H1 (cell line): ENCODE data around the gene FMNL1. TPM values are rescaled to one million over a fixed set of nuclear protein-coding genes. Genes with fewer than 3 reads are reported as not detected.

Experiments
- CTCF ChIA-PET: fragments of 300-600 bp; sonication (Branson Sonifier 250); formaldehyde crosslinking; loops from one replicate; lab custom pipeline; 2021; ENCODE audit not compliant: partially characterized antibody; lab: Charles Lee
- POLR2A ChIA-PET: fragments of 300-600 bp; sonication (Branson Sonifier 250); formaldehyde crosslinking; loops from one replicate; lab custom pipeline; 2021; ENCODE audit warnings: inconsistent platforms; ENCODE audit not compliant: partially characterized antibody; lab: Charles Lee
- DNase-seq, 2 experiments: peaks; one replicate each; pipeline versions ENCODE4 v3.0.0 to v3.0.0-alpha.2; 2010 to 2022; ENCODE audit warnings: low spot score in 2 of 2, low read depth in 1 of 2, mixed read lengths in 1 of 2
- FAIRE-seq: peaks from 2 replicates; lab custom pipeline; 2011; peaks lifted over from hg19 to GRCh38; lab: Jason Lieb, UNC
- H2AFZ ChIP-seq: 2 replicates; pipeline ENCODE4 v1.8.1; 2012; ENCODE audit warnings: low read length, inconsistent platforms
- H2AK5ac ChIP-seq: 2 replicates; pipeline ENCODE4 v1.6.1; 2013; ENCODE audit warnings: low read depth, low read length
- H2BK120ac ChIP-seq: replicated peaks from 2 replicates; pipeline ENCODE3; 2013; ENCODE audit warnings: low read depth, low read length, inconsistent platforms
- H2BK12ac ChIP-seq: 2 replicates; pipeline ENCODE4 v1.6.1; 2013; ENCODE audit warnings: low read depth, low read length
- H2BK15ac ChIP-seq: 2 replicates; pipeline ENCODE4 v1.6.1; 2013; ENCODE audit warnings: low read length
- H2BK20ac ChIP-seq: 2 replicates; pipeline ENCODE4 v1.6.1; 2013; ENCODE audit warnings: low read length
- H2BK5ac ChIP-seq: 2 replicates; pipeline ENCODE4 v1.6.1; 2013; ENCODE audit warnings: low read depth, low read length
- H3K14ac ChIP-seq: 2 replicates; pipeline ENCODE4 v1.6.1; 2013; ENCODE audit warnings: inconsistent platforms; ENCODE audit not compliant: insufficient read length
- H3K18ac ChIP-seq: 2 replicates; pipeline ENCODE4 v1.6.1; 2013; ENCODE audit warnings: low read length; ENCODE audit errors: extremely low read depth
- H3K23ac ChIP-seq: 2 replicates; pipeline ENCODE4 v1.6.1; 2013; ENCODE audit warnings: inconsistent platforms; ENCODE audit not compliant: insufficient read length
- H3K23me2 ChIP-seq: 2 replicates; pipeline ENCODE4 v1.6.1; 2013; ENCODE audit warnings: low read depth, low read length
- H3K27ac ChIP-seq: 2 replicates; pipeline ENCODE4 v1.6.1; 2011; ENCODE audit warnings: low read depth, low read length, inconsistent platforms
- H3K27me3 ChIP-seq, 4 experiments: replicated peaks in 1 of 4; 1 replicate in 1 of 4; 2 replicates in 3 of 4; pipeline versions ENCODE4 v1.6.1 to v1.8.1; 2011 to 2013; ENCODE audit warnings: low read length in 3 of 4, mild to moderate bottlenecking in 3 of 4, inconsistent platforms in 2 of 4, mixed read lengths in 2 of 4, moderate library complexity in 1 of 4; ENCODE audit not compliant: control insufficient read depth in 3 of 4, insufficient read depth in 3 of 4; ENCODE audit errors: extremely low read depth in 1 of 4
- H3K36me3 ChIP-seq, 4 experiments: 2 replicates each; pipeline versions ENCODE4 v1.6.1 to v1.8.1; 2011 to 2013; ENCODE audit warnings: mild to moderate bottlenecking in 4 of 4, low read length in 3 of 4, moderate library complexity in 2 of 4, control low read depth in 1 of 4, inconsistent platforms in 1 of 4; ENCODE audit not compliant: insufficient read depth in 4 of 4, control insufficient read depth in 2 of 4
- H3K4ac ChIP-seq: replicated peaks from 2 replicates; pipeline ENCODE3; 2013; ENCODE audit warnings: low read length, low read depth, mixed read lengths, inconsistent platforms; ENCODE audit not compliant: insufficient read length
- H3K4me1 ChIP-seq, 4 experiments: replicated peaks in 1 of 4; 1 replicate in 1 of 4; 2 replicates in 3 of 4; pipeline versions ENCODE4 v1.6.1 to v1.8.1; 2011 to 2013; ENCODE audit warnings: low read length in 3 of 4, inconsistent platforms in 2 of 4, mixed read lengths in 1 of 4; ENCODE audit not compliant: insufficient read depth in 4 of 4, control insufficient read depth in 3 of 4
- H3K4me2 ChIP-seq, 2 experiments: 2 replicates each; pipeline versions ENCODE4 v1.6.1 to v1.8.1; 2011 to 2013; ENCODE audit warnings: low read depth in 2 of 2, low read length in 2 of 2, control low read depth in 1 of 2, inconsistent platforms in 1 of 2, mild to moderate bottlenecking in 1 of 2; ENCODE audit not compliant: insufficient read depth in 1 of 2
- H3K4me3 ChIP-seq, 4 experiments: fragments of 200-600, 300-600 bp in 1 of 4; sonication (generic), shearing (Covaris generic), sonication (Bioruptor Twin) in 1 of 4; 2 replicates each; pipeline versions ENCODE4 v1.5.1 to v1.8.1; 2011 to 2016; ENCODE audit warnings: low read length in 4 of 4, low read depth in 3 of 4, control low read depth in 2 of 4, inconsistent platforms in 2 of 4, mild to moderate bottlenecking in 2 of 4, mixed read lengths in 1 of 4, moderate library complexity in 1 of 4; ENCODE audit not compliant: insufficient read depth in 2 of 4; ENCODE audit errors: extremely low read depth in 1 of 4
- H3K56ac ChIP-seq: replicated peaks from 2 replicates; pipeline ENCODE3; 2013; ENCODE audit warnings: low read depth, mild to moderate bottlenecking, mixed read lengths, low read length, inconsistent platforms; ENCODE audit not compliant: insufficient read length
- H3K79me1 ChIP-seq: 2 replicates; pipeline ENCODE4 v1.6.1; 2013; ENCODE audit warnings: low read depth, low read length, control low read depth
- H3K79me2 ChIP-seq, 2 experiments: 2 replicates each; pipeline versions ENCODE4 v1.6.1 to v1.8.1; 2012 to 2013; ENCODE audit warnings: low read length in 2 of 2, mild to moderate bottlenecking in 2 of 2, inconsistent platforms in 1 of 2; ENCODE audit not compliant: insufficient read depth in 2 of 2, control insufficient read depth in 1 of 2
- H3K9ac ChIP-seq, 4 experiments: replicated peaks in 1 of 4; 1 replicate in 1 of 4; 2 replicates in 3 of 4; pipeline versions ENCODE4 v1.6.1 to v1.8.1; 2011 to 2013; ENCODE audit warnings: low read depth in 3 of 4, low read length in 3 of 4, control low read depth in 2 of 4, mild to moderate bottlenecking in 2 of 4, moderate library complexity in 2 of 4, inconsistent platforms in 1 of 4; ENCODE audit errors: extremely low read depth in 1 of 4
- H3K9me3 ChIP-seq, 2 experiments: 2 replicates each; pipeline versions ENCODE4 v1.6.1 to v1.8.1; 2012 to 2013; ENCODE audit warnings: mild to moderate bottlenecking in 2 of 2, moderate library complexity in 2 of 2, control low read depth in 1 of 2, inconsistent platforms in 1 of 2, low read depth in 1 of 2, low read length in 1 of 2, mixed read lengths in 1 of 2; ENCODE audit not compliant: insufficient read depth in 2 of 2
- H4K20me1 ChIP-seq, 2 experiments: replicated peaks in 1 of 2; 2 replicates each; pipeline versions ENCODE3 to v1.8.1; 2011 to 2013; ENCODE audit warnings: inconsistent platforms in 2 of 2, low read length in 2 of 2, mild to moderate bottlenecking in 1 of 2; ENCODE audit not compliant: insufficient read depth in 2 of 2, control insufficient read depth in 1 of 2
- H4K5ac ChIP-seq: 2 replicates; pipeline ENCODE4 v1.6.1; 2013; ENCODE audit warnings: low read length, low read depth, mixed read lengths, inconsistent platforms; ENCODE audit not compliant: insufficient read length
- H4K8ac ChIP-seq: 2 replicates; pipeline ENCODE4 v1.8.0; 2013; ENCODE audit warnings: mild to moderate bottlenecking, moderate library complexity, low read length, inconsistent platforms; ENCODE audit not compliant: insufficient read depth; ENCODE audit errors: extremely low read depth
- H4K91ac ChIP-seq: replicated peaks from 2 replicates; pipeline ENCODE3; 2013; ENCODE audit warnings: low read length, mixed read lengths, inconsistent platforms; ENCODE audit not compliant: insufficient read length
- KDM5A ChIP-seq: fragments of 200-600 bp; IDR thresholded peaks from 2 replicates; pipeline ENCODE4 v1.7.1; 2012; ENCODE audit warnings: mild to moderate bottlenecking, low read length, inconsistent platforms, mixed read lengths
- SIRT6 ChIP-seq: IDR thresholded peaks from one replicate; pipeline ENCODE4 v1.7.1; 2012; ENCODE audit warnings: low read length, inconsistent platforms
- WGBS, 2 experiments: shearing (Covaris generic) in 1 of 2; methylation state at CpG; one replicate each; pipeline versions ENCODE4 v1.1.6 to v1.1.7; 2013 to 2015; ENCODE audit warnings: low lambda C conversion rate in 2 of 2, mixed read lengths in 2 of 2, inconsistent platforms in 1 of 2, low coverage in 1 of 2, missing lambda C conversion rate in 1 of 2; ENCODE audit not compliant: insufficient replicate concordance in 2 of 2, insufficient coverage in 1 of 2, insufficient read length in 1 of 2; ENCODE audit errors: extremely low coverage in 1 of 2, missing lambda C conversion rate in 1 of 2; 5-methylcytosine and 5-hydroxymethylcytosine counted together
- polyA plus RNA-seq, 7 experiments: library from polyadenylated mRNA; depleted of rRNA in 3 of 7; stranded (reverse) in 5 of 7; unstranded in 2 of 7; fragments of >200 nt in 5 of 7; fragments of 200-250 nt in 2 of 7; gene quantifications; 1 replicate in 5 of 7; 2 replicates in 1 of 7; 4 replicates in 1 of 7; pipeline versions ENCODE4 v1.2.1 to v1.2.3, GENCODE V29; 2011 to 2013; ENCODE audit warnings: missing spikeins in 2 of 7, mixed read lengths in 2 of 7
- total RNA-seq: library from RNA; stranded (reverse); fragmentation: NEBNext Ultra II Directional; extraction: Animal tissue kit (Norgen Biotek cat#: 25700); gene quantifications from 2 replicates; pipeline ENCODE4 v1.2.1, GENCODE V29; 2021

FMNL1 gene
- total and polyA plus RNA-seq, 2 of the 8 experiments (the other 6 are each of a cell fraction or from before 2014, with no cell fraction given), result 2.5 to 8.6 TPM

DNA sequence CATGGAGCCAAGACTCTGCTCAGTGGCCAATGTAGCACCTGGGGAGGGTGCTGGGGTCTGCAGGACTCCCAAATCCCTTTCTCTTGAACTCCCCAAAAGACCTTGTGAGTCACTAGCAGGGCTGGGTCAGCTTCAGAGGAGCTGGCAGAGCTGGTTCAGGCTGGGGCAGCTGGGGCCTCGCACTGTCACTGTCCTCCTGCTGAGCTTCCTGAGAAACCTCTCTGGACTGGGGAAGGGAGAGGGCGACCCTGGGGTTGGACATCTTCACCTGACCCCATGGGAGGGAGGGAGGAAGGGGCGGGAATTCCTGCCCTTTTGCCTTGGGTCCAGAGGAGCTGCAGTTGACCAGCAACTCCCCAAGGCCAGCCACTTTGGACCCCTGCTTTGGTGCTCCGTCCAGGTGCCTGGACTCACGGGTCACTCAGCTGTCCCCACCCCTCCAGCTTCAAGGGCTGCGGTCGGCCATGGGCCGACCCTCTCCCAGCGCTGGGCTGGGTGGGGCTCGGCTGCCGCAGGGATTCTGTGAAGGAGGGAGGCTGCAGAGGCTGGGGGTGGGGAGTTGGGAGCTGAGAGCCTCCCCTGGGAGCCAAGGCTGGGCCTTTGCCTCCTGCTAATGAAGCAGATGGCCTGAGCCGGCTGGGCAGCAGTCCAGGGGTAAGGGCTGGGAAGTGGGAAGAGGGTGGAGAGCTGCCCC is 9.2 kb downstream of the FMNL1 start:
- Histone ChIP-seq H3K18ac (peak overlapping the region; percentile 78; the same call in 1 of the 2 replicates), H3K9me3 (no peaks in the 10 kb centered on the region), H3K14ac (no peak overlapping the region), H3K4me2 (no peak overlapping the region), H3K27ac (no peak overlapping the region), H4K91ac (no peak overlapping the region), H3K4me3 (no peak overlapping the region), H3K9ac (no peak overlapping the region), H2BK12ac (peak overlapping the region; percentile 68; the same call in 1 of the 2 replicates), H3K79me1 (no peaks in the 10 kb centered on the region), H2BK120ac (no peak overlapping the region), H3K36me3 (no peaks in the 10 kb centered on the region), H3K79me2 (no peaks in the 10 kb centered on the region), H4K5ac (no peak overlapping the region), H2AFZ (no peak overlapping the region), H2BK20ac (0 out of 2 replicates have a peak overlapping the region, but pooled peaks have one; percentile 18), H3K23ac (no peak overlapping the region), H2BK5ac (no peak overlapping the region), H3K23me2 (no peaks in the 10 kb centered on the region), H3K4ac (no peak overlapping the region), H3K27me3 (peaks cover 0 to 5% (median under 1%) of the 10 kb centered on the region in 4 experiments; a peak in 2 of 7 replicates), H2BK15ac (peak overlapping the region; percentile 72; the same call in 1 of the 2 replicates), H4K8ac (no peak overlapping the region), H2AK5ac (no peak overlapping the region), H4K20me1 (peaks cover 0 to 3% of the 10 kb centered on the region in 2 experiments), H3K56ac (no peak overlapping the region), H3K4me1 (peaks cover 8 to 30% (median 17%) of the 10 kb centered on the region in 4 experiments)
- ChIA-PET POLR2A (interaction anchor here (0.7 to 2.8 kb wide), 8 partner anchors 10 to 82 kb away, joined by 3 to 18 read pairs (median 8); partner anchors contain the start of genes HEXIM1 and HEXIM2), CTCF (interaction anchor here (0.7 to 22.1 kb wide), 30 partner anchors 9 to 205 kb away, joined by 3 to 362 read pairs (median 5); partner anchors contain the start of genes ACBD4, FMNL1 and MAP3K14)
- no peak for FAIRE-seq
- no peak for DNase-seq
- 76% methylated on average over 6 of the region's 12 CpGs; no CpG with 5 or more reads in 1 of the 2 experiments for WGBS, 2 experiments
- TF ChIP-seq SIRT6 (no peak), KDM5A (no peak)
